GM12878 (cell line): ENCODE results near the gene SOHLH2. TPM values are rescaled to one million over a fixed set of nuclear protein-coding genes. Genes with fewer than 3 reads are reported as not detected.

Source experiments
- ATAC-seq: fragments of 200-7000 bp; cut with Tn5 transposase; 3 replicates; pipeline ENCODE4 v1.9.1; 2020; ENCODE audit warnings: mild to moderate bottlenecking, moderate library complexity
- BruUV-seq: library from RNA; stranded (reverse); fragments of 400-500 nt; replicated peaks from 2 replicates; lab custom pipeline; 2021; lab: Mats Ljungman, UMichigan
- CTCF ChIA-PET: fragments of 300-600 bp; sonication (Branson Sonifier 250); formaldehyde crosslinking; extraction: SDS; loops from one replicate; lab custom pipeline; 2021; ENCODE audit warnings: inconsistent platforms; lab: Yijun Ruan, JAX
- POLR2A ChIA-PET: fragments of 350-600 bp; formaldehyde crosslinking; extraction: SDS; loops from one replicate; lab custom pipeline; 2021; ENCODE audit warnings: inconsistent platforms; lab: Charles Lee
- RAD21 ChIA-PET: fragments of 300-600 bp; sonication (Branson Sonifier 250); formaldehyde crosslinking; loops from one replicate; lab custom pipeline; 2023; ENCODE audit warnings: antibody characterized with exemption; ENCODE audit not compliant: unreplicated experiment; lab: Charles Lee
- SMC1A ChIA-PET: fragments of 300-600 bp; sonication (Branson Sonifier 250); formaldehyde crosslinking; loops from one replicate; lab custom pipeline; 2023; ENCODE audit not compliant: unreplicated experiment, uncharacterized antibody; lab: Charles Lee
- DNase-seq: peaks from one replicate; pipeline ENCODE4 v3.0.0-alpha.2; 2011; ENCODE audit warnings: low read depth, low spot score
- FAIRE-seq: peaks from 3 replicates; lab custom pipeline; 2011; peaks lifted over from hg19 to GRCh38; lab: Jason Lieb, UNC
- H2AFZ ChIP-seq: 2 replicates; pipeline ENCODE4 v1.6.0; 2011; ENCODE audit warnings: low read depth, low read length, control low read depth; ENCODE audit not compliant: control insufficient read depth
- H3K27ac ChIP-seq: 2 replicates; pipeline ENCODE4 v1.5.1; 2011; ENCODE audit warnings: control low read depth; ENCODE audit not compliant: control insufficient read depth, insufficient read depth
- H3K27me3 ChIP-seq, 2 experiments: replicated peaks in 1 of 2; 2 replicates each; pipeline versions ENCODE4 v1.6.0 to v1.6.1; 2011; ENCODE audit warnings: low read length in 1 of 2; ENCODE audit not compliant: control insufficient read depth in 2 of 2, insufficient read depth in 2 of 2
- H3K36me3 ChIP-seq, 2 experiments: 2 replicates each; pipeline ENCODE4 v1.5.1; 2011; ENCODE audit warnings: low read length in 1 of 2; ENCODE audit not compliant: control insufficient read depth in 2 of 2, insufficient read depth in 2 of 2
- H3K4me1 ChIP-seq: 2 replicates; pipeline ENCODE4 v1.6.1; 2011; ENCODE audit warnings: mild to moderate bottlenecking, low read length, moderate library complexity, mixed read lengths; ENCODE audit not compliant: control insufficient read depth, insufficient read depth
- H3K4me2 ChIP-seq: 2 replicates; pipeline ENCODE4 v1.6.0; 2011; ENCODE audit warnings: control low read depth; ENCODE audit not compliant: control insufficient read depth, insufficient read depth
- H3K4me3 ChIP-seq: fragments of 200-600 bp; sonication (generic); 2 replicates; pipeline ENCODE4 v1.5.1; 2016
- H3K79me2 ChIP-seq: 2 replicates; pipeline ENCODE4 v1.6.0; 2011; ENCODE audit warnings: low read length; ENCODE audit not compliant: control insufficient read depth, insufficient read depth
- H3K9ac ChIP-seq: 2 replicates; pipeline ENCODE4 v1.8.0; 2011; ENCODE audit warnings: low read length, control low read depth, mixed read lengths; ENCODE audit not compliant: control insufficient read depth, insufficient read depth
- H3K9me3 ChIP-seq: replicated peaks from 3 replicates; pipeline ENCODE4 v1.5.1; 2011; ENCODE audit warnings: mild to moderate bottlenecking, low read length; ENCODE audit not compliant: control insufficient read depth, insufficient read depth
- H4K20me1 ChIP-seq: 2 replicates; pipeline ENCODE4 v1.6.0; 2011; ENCODE audit not compliant: control insufficient read depth, insufficient read depth
- CEBPZ ChIP-seq: fragments of 150-350 bp; IDR thresholded peaks from 2 replicates; pipeline ENCODE4 v1.6.1; 2016; ENCODE audit warnings: low read depth, low read length
- CUX1 ChIP-seq: IDR thresholded peaks from 2 replicates; pipeline ENCODE4 v1.6.1; 2012; ENCODE audit warnings: improper control_type of control experiment, low read depth, low read length; ENCODE audit not compliant: insufficient replicate concordance
- GATAD2B ChIP-seq: fragments of 450-650 bp; conservative IDR thresholded peaks from 2 replicates; pipeline ENCODE4 v1.6.1; 2017; ENCODE audit warnings: low read depth, mild to moderate bottlenecking, moderate library complexity
- ZNF592 ChIP-seq: fragments of 450-650 bp; IDR thresholded peaks from 2 replicates; pipeline ENCODE4 v1.6.1; 2017; ENCODE audit warnings: mild to moderate bottlenecking, moderate library complexity
- WGBS: methylation state at CpG from one replicate; pipeline ENCODE4 v1.1.6; 2016; ENCODE audit warnings: low lambda C conversion rate; ENCODE audit not compliant: insufficient replicate concordance, insufficient coverage; ENCODE audit errors: missing lambda C conversion rate; 5-methylcytosine and 5-hydroxymethylcytosine counted together
- in situ Hi-C: fragments of 300-500 bp; cut with MboI; formaldehyde crosslinking; loops from 9 replicates; pipeline ENCODE4 v1.14.3; 2018; ENCODE audit warnings: mixed read lengths
- intact Hi-C: fragments of 100-400 bp; cut with micrococcal nuclease; formaldehyde crosslinking; loops from one replicate; pipeline ENCODE4 v1.14.2; 2022; ENCODE audit not compliant: unreplicated experiment
- polyA plus RNA-seq, 11 experiments: library from polyadenylated mRNA; depleted of rRNA in 4 of 11; unstranded in 6 of 11; stranded (reverse) in 5 of 11; fragments of >200 nt; fragmentation: Nextera tagmentation in 4 of 11; fragmentation: Illumina TruSeq in 1 of 11; extraction: Ambion mirVana in 4 of 11; extraction: Trizol in 1 of 11; gene quantifications; 1 replicate in 1 of 11; 2 replicates in 10 of 11; pipeline versions ENCODE4 v1.2.1 to v1.2.3, GENCODE V29; 2011 to 2016; ENCODE audit warnings: inconsistent platforms in 2 of 11, missing spikeins in 2 of 11, low read depth in 1 of 11
- total RNA-seq, 4 experiments: library from RNA; depleted of rRNA in 3 of 4; stranded (reverse); fragments of >200 nt in 3 of 4; fragmentation: Illumina TruSeq in 1 of 4; extraction: Trizol in 1 of 4; gene quantifications; 2 replicates each; pipeline versions ENCODE4 v1.2.1 to v1.2.3, GENCODE V29; 2013 to 2021

Gene SOHLH2
- total and polyA plus RNA-seq, 10 of the 15 experiments (the other 5 are each of a cell fraction or from before 2014, with no cell fraction given): 2.4 TPM; not detected in 9

GRCh38 chr13:36130193-36130551 is 84.2 kb downstream of the SOHLH2 start:
- H3K9me3 ChIP-seq: no peaks in the 10 kb centered on the region
- POLR2A ChIA-PET: no interaction called here
- in situ Hi-C loops: no loop called here
- no peak overlapping the region for H3K4me2 ChIP-seq
- H3K79me2 ChIP-seq: no peaks in the 10 kb centered on the region
- no peak for DNase-seq
- peaks cover 3% of the 10 kb centered on the region in 2 experiments; a peak in 2 of 4 replicates for H3K27me3 ChIP-seq
- no peak for FAIRE-seq
- H2AFZ ChIP-seq: no peak overlapping the region
- ATAC-seq: no peak
- H3K27ac ChIP-seq: no peak overlapping the region
- no peak for TF ChIP-seq GATAD2B
- no peak for TF ChIP-seq CUX1
- no peak for TF ChIP-seq ZNF592
- TF ChIP-seq CEBPZ: no peak
- TF ChIP-seq, all 136 proteins: peak for 0
- intact Hi-C loops: no loop called here
- BruUV-seq: no TSS peak
- no peaks in the 10 kb centered on the region for H3K36me3 ChIP-seq
- SMC1A ChIA-PET: no interaction called here
- no peaks in the 10 kb centered on the region for H3K4me1 ChIP-seq
- CTCF ChIA-PET: no interaction called here
- RAD21 ChIA-PET: no interaction called here
- H4K20me1 ChIP-seq: no peaks in the 10 kb centered on the region
- WGBS: 27% methylated on average over 13 of the region's 13 CpGs
- no peak overlapping the region for H3K4me3 ChIP-seq
- no peak overlapping the region for H3K9ac ChIP-seq
